GM19351 (cell line): ENCODE results near the gene ARMC12.

Experiments
- ATAC-seq: cut with Tn5 transposase; IDR thresholded peaks from one replicate; pipeline ENCODE4 v1.9.1; 2021; ENCODE audit warnings: mild to moderate bottlenecking, moderate library complexity; ENCODE audit not compliant: unreplicated experiment

ARMC12 gene

GRCh38 chr6:35717449-35718374 lies 19.1 kb upstream of the ARMC12 start:
- no peak for ATAC-seq

- ATAC-seq: no peak
Observed at GRCh38 chr6:35718375-35718736, 18.5 kb upstream of the ARMC12 start.

- ATAC-seq: no peak
Observed at GRCh38 chr6:35718911-35719381, 17.9 kb upstream of the ARMC12 start.

DNA sequence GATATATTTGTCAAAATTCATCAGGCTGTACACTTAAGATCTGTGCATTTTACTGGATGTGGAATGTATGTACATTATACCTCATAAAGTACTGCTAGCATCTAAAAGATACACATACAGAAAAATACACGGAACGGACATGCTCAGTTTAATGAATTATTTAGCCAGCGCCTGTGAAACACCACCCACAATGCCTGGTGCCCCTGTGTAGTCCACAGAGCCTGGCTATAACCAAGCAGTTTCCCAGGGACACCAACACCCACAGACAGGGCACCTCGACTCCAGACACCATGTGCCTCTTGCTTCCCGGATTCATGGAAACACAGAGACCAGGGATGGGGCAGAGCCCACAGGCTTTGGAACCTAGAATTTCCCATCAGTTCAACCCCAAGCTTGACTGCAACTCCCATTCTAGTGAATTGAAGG lies 17.4 kb upstream of the ARMC12 start:
- ATAC-seq: peak; percentile 25

GRCh38 chr6:35719830-35720733 lies 16.8 kb upstream of the ARMC12 start:
- peak; percentile 56 for ATAC-seq

GRCh38 chr6:35722121-35722761 lies 14.6 kb upstream of the ARMC12 start:
- no peak for ATAC-seq

GRCh38 chr6:35723587-35723986 lies 13.2 kb upstream of the ARMC12 start:
- ATAC-seq: no peak

GRCh38 chr6:35724059-35724458 lies 12.8 kb upstream of the ARMC12 start:
- no peak for ATAC-seq

DNA sequence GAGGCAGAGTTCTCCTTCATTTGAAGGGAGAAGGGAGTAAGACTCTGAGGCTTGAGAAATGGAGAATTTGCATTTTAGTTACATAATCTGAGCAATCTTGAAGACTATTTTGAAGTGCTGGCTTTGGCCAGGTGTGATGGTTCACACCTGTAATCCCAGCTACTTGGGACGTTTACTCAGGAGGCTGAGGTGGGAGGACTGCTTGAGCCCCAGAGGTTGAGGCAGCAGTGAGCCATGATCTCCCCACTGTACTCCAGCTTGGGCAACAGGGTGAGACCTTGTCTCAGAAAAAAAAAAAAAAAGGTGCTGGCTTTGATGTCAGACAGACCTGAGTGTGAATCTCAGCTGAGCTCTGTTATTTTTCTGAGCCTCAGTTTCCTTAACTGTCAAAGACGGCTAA lies 12.4 kb upstream of the ARMC12 start:
- ATAC-seq: no peak

DNA sequence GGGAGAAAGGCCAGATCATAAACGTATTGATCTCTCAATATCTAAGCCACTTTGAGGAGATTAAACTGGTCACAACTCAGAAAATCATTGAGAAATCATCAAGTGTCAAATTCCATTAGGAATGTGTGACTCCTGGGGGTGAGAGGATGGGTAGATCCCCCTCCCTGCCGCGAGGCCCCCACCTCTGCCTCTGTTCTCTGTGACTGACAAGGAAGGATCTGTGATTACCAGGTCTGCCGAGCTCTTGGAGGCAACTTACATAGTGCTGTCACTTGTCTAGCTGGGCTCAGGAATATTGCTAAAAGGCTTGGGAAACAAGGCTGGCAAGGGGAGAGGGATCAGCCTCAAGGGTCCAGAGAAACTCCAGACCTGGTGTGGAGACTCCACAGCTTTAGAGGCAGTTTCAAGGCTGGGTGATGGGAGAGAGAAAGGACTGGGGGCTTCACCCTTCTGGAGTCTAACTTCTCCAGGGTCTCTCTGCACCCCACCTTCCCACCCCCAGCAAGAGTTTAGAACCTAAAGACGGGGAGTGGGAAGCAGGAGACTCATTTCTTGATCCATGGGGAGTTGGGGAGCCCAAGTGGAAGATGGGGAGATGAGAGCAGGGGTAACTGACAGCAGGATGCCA lies 11.6 kb upstream of the ARMC12 start:
- ATAC-seq: no peak

DNA sequence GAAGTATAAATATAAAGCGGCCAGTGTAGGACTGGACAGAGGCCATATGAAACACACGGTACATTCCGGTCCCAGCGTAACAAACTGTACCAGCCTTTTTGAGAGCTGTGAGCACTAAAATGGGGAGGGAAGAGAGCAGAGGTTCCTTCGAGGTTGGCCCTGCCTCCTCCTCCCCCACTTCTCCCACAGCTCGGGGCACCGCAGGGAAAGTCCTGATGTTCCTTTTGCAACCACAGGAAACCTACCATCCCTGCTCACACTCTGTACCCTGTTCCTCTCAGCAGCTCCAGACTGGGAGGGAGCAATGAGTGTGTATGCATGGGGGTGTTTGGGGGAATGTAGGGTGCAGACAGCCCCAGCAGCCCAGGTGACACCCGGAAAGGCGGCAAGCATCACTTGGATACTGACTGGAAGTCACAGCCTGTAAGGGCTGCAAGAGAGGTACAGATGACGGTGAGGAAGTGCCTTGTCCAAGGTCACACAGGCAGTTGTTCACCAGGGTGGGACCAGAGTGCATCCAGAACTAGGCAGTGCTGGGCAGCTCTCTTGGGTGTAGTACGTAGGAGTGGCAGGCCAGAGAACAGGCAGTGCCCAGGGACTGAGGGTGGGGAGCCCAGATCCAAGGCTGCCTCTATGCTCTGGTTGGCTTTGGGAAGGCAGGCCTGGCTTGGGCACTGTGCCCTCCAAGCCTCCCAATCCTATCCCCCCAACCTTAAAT lies 11.0 kb upstream of the ARMC12 start:
- ATAC-seq: no peak

DNA sequence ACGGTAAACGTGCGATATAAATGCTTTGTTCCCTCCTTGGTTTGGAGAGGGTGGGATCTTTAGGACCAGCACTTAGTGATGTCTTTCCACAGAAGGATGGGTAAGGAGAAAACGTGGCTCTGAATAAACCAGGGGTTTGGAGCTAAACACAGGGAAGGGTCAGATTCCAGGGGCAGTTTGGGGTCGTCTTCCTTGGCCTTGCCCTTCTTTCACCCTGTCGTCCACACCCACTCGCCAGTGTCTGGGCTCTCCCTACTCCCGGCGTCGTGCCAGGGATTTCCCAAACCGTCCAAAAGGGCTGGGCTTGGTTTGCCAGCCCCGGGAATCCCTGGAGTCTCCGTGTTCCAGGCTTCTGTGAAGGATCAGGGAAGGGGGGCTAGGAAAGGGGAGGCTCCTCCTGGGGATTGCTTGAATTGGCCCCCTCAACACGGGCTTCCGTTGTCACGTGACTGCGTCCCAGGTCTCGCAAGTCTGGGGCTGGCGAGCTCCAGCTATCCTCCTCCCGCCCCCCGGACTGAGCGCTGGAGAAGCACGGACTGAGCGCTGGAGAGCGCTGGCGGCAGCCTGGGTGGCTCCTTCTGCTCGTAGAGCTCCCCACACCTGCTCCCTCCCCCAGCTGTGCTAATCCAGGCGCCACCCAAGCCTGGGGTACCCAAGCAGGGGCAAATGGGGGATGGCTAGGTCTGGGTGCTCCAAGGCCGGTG lies 9.4 kb upstream of the ARMC12 start:
- peak; percentile 6 for ATAC-seq

- ATAC-seq: peak; percentile 36
Observed at GRCh38 chr6:35727935-35728682, 8.7 kb upstream of the ARMC12 start.

DNA sequence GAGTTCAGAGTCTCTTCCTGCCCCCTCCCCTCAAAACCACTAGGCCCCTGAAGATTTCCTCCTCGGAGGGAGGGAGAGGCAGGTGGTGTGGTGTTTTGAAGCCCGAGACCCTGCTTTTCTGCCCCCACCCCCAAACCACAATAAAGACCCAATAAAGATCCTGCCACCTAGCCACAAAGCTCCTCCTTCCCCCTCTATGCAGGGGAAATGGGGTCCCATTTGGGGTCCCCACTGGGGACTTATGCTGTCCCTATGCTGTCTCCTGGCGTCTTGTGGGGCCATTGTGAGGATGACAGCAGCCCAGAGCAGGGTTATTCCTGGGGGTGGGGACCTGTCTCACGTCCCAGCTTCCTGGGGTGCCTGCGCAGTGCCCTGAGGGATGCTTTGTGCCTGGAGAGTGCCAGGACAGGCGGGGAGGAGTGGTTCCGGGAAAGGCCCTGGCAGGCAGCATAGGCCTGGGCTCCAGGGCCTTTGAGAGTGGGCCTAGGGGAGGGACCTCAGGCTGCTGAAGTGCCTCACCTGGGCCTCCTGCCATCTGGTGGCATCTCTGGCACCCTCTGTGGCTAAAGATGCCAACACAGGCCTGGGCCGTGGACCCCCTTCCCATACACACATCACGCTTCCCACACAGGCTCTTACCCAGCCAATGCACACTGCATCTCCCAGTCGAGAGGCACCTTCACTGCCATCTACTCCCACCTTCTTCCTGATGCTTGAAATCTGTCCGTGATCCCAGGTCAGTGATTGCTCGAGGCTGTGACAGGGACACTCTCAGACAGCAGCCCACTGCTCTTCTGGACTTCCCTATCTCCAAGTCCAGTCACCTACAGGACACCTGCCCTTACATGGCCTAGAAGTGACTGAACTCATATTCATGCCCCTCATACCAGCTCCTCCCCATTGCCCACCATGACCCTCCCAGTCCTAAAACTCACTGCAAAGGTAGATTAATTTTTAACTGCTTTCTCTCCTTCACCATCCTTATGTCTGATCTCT lies 7.9 kb upstream of the ARMC12 start:
- ATAC-seq: no peak

DNA sequence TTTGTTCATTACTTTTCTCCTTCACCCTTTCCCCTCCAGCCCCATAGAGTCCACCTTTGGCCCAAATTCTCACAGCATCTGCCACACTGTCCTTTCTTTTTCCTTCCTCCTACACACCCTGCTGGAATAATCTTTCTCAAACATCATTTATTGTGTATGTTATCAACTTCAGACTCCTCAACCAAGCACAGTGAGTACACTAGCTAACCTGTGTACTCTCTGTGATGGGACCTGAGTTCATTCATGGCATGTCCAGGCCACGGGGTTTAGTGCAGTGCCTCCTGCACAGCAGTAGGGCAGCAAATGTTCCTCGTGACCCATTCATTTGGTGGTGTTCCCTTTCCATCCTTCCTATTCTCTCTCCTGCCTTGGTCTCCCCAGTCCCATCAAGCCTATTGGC lies 7.1 kb upstream of the ARMC12 start:
- no peak for ATAC-seq

- no peak for ATAC-seq
Observed at GRCh38 chr6:35730745-35731413, 6.0 kb upstream of the ARMC12 start.

- peak; percentile 52 for ATAC-seq
Observed at GRCh38 chr6:35731414-35731735, 5.5 kb upstream of the ARMC12 start.
